Sigmoid colon (tissue), 7 donors: Measurements from ENCODE around the gene MIPEP. TPM values are rescaled to one million over a fixed set of nuclear protein-coding genes. Genes with fewer than 3 reads are reported as not detected.
A peak's percentile ranks its signal among the peaks of the same experiment; 100 is the strongest.

Experiments
- DNase-seq: peaks from one replicate; pipeline ENCODE4 v3.0.0-alpha.2; 2019
- H3K27ac ChIP-seq, 4 donors: fragments of 200-600 bp; sonication (generic); one replicate each; pipeline ENCODE4 v1.5.1; 2016 to 2019; ENCODE audit warnings: mild to moderate bottlenecking in 1 of 4
- H3K27me3 ChIP-seq, 3 donors: fragments of 200-600 bp; sonication (generic); one replicate each; pipeline ENCODE4 v1.5.1; 2019; ENCODE audit warnings: mild to moderate bottlenecking in 1 of 3
- H3K36me3 ChIP-seq, 4 donors: fragments of 200-600 bp; sonication (generic); one replicate each; pipeline ENCODE4 v1.5.1; 2016 to 2019
- H3K4me1 ChIP-seq, 4 donors: fragments of 200-600 bp; sonication (generic); one replicate each; pipeline ENCODE4 v1.5.1; 2017 to 2019
- H3K4me3 ChIP-seq, 4 donors: fragments of 200-600 bp; sonication (generic); one replicate each; pipeline ENCODE4 v1.5.1; 2017 to 2019; ENCODE audit warnings: mild to moderate bottlenecking in 2 of 4, moderate library complexity in 1 of 4
- H3K9me3 ChIP-seq, 4 donors: fragments of 200-600 bp in 3 of 4; sonication (generic) in 3 of 4; one replicate each; pipeline versions ENCODE4 v1.5.1 to v1.6.1; 2013 to 2019
- EP300 ChIP-seq, 4 donors: sonication (generic); formaldehyde crosslinking; IDR thresholded peaks; one replicate each; pipeline ENCODE4 v1.6.1; 2017; ENCODE audit warnings: antibody characterized with exemption in 4 of 4
- POLR2A ChIP-seq, 2 donors: fragments of 450-650 bp; IDR thresholded peaks; one replicate each; pipeline ENCODE4 v1.6.1; 2016; ENCODE audit warnings: antibody characterized with exemption in 2 of 2, mild to moderate bottlenecking in 2 of 2, moderate library complexity in 2 of 2
- POLR2AphosphoS5 ChIP-seq, 4 donors: sonication (generic); formaldehyde crosslinking; IDR thresholded peaks; one replicate each; pipeline ENCODE4 v1.6.1; 2017; ENCODE audit warnings: antibody characterized with exemption in 4 of 4
- WGBS, 2 donors: extraction: QIAGEN DNeasy Blood & Tissue Kit; methylation state at CpG; one replicate each; pipeline ENCODE4 v1.1.7; 2013; 5-methylcytosine and 5-hydroxymethylcytosine counted together
- intact Hi-C: fragments of 100-400 bp; cut with DNase I; formaldehyde crosslinking; loops from one replicate; pipeline ENCODE4 v1.15.1; 2023
- polyA plus RNA-seq, 3 donors: library from polyadenylated mRNA; stranded (reverse); fragments of 200-250 nt; gene quantifications; one replicate each; pipeline ENCODE4 v1.2.3, GENCODE V29; 2013
- total RNA-seq, 4 donors: library from RNA; depleted of rRNA; stranded (reverse); fragments of >200 nt; gene quantifications; one replicate each; pipeline ENCODE4 v1.1.0, GENCODE V29; 2016
- TF ChIP-seq, protein P1 (sequence below), 4 experiments: fragments of 450-650 bp in 3 of 4; fragments of 200-600 bp in 1 of 4; IDR thresholded peaks; one replicate each; pipeline ENCODE4 v1.5.1; 2016 to 2019; ENCODE audit warnings: antibody characterized with exemption in 4 of 4, mild to moderate bottlenecking in 3 of 4, moderate library complexity in 2 of 4
- donor health status: healthy with polysubstance abuse.
- donor health status: Bipolar disorder and iron deficiency.
- donor health status: healthy.

MIPEP gene
- total and polyA plus RNA-seq, 7 donors, result 10.7 to 20.5 (median 11.4) TPM

DNA sequence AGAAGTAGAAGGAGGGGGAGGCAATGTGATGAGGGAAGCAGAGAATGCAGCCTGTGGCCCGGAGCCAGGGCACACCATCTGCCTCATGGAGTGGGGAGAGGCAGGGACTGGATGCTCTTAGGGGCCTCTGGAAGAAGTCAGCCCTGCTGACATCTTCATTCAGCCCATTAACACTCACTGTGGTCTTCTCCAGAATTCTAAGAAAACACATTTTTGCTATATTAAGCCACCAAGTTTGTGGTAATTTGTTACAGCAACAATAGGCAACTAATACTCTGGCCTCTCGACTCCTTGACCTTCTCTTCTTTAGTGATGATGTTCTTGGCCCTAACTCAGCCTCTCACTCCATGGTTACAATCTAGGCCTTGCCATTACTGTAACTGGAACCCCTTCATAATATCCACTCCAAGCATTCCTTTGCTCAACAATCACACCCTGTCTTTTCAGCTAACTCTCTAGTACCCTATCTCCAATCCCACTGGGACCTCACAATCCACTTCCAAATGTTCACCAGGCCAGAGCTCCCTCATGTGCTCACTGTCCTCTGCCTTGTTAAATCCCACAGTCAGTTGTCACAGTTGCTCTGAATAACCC, 98.5 kb downstream of the MIPEP start:
- no peaks in the 10 kb centered on the region for H3K9me3 ChIP-seq
- intact Hi-C loops, result no loop called here
- no peak for DNase-seq

DNA sequence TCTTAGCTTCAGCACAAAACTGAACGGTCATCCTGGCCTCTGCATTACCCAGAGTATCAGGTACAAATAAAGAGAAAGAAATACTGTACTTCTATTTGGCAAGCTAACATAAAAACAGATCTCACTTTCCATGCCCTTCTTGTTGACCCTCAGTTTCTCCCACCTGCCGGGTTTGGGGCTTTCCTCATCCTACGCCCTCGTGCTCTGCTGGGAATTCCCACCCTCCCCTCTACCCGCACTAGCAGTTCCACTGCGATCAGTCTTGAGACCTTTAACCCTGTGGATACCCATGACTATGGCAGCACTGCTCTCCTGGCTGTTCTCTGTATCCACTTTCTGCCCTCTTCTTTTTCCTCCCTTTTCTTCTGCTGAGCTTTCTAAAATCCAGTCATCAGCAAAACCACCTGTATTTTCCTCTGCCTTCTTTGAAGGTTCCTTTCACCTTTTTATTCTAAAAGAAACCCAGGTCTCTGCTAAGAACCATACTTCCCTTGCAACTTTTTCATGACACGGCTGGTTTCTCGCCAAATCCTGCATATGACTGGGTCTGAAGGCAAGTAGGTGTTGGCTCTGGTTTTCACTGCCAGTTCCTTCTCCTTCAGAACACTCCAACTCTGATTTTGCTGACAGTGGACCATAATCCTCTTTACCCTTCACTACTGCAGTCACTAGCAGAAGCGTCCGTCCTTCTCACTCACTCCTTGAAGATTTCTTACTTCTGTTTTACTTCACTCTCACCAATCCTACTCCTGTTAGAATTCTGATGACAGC, 99.4 kb downstream of the MIPEP start:
- Histone ChIP-seq H3K27ac (peak overlapping the region in 1 of 4 donors; percentile 24), H3K27me3 (no peaks in the 10 kb centered on the region), H3K9me3 (no peaks in the 10 kb centered on the region), H3K4me1 (peaks cover 0 to 11% (median 0%) of the 10 kb centered on the region in 4 donors), H3K4me3 (no peak overlapping the region), H3K36me3 (no peaks in the 10 kb centered on the region)
- TF ChIP-seq, protein P1, sequence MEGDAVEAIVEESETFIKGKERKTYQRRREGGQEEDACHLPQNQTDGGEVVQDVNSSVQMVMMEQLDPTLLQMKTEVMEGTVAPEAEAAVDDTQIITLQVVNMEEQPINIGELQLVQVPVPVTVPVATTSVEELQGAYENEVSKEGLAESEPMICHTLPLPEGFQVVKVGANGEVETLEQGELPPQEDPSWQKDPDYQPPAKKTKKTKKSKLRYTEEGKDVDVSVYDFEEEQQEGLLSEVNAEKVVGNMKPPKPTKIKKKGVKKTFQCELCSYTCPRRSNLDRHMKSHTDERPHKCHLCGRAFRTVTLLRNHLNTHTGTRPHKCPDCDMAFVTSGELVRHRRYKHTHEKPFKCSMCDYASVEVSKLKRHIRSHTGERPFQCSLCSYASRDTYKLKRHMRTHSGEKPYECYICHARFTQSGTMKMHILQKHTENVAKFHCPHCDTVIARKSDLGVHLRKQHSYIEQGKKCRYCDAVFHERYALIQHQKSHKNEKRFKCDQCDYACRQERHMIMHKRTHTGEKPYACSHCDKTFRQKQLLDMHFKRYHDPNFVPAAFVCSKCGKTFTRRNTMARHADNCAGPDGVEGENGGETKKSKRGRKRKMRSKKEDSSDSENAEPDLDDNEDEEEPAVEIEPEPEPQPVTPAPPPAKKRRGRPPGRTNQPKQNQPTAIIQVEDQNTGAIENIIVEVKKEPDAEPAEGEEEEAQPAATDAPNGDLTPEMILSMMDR (IDR thresholded peaks at IDR 0.05), result no peak
- TF ChIP-seq EP300 (IDR thresholded peaks at IDR 0.05) (no peak), POLR2A (IDR thresholded peaks at IDR 0.05) (no peak), POLR2AphosphoS5 (IDR thresholded peaks at IDR 0.05) (no peak)
- 86 to 94% methylated on average over 10 of the region's 10 CpGs for WGBS, 2 donors
- intact Hi-C loops, result no loop called here
- no peak for DNase-seq

More for the DNA sequence above, 98.5 kb downstream of the MIPEP start:
- H3K27me3 ChIP-seq, result no peaks in the 10 kb centered on the region
- no peak overlapping the region for H3K27ac ChIP-seq
- no peaks in the 10 kb centered on the region for H3K36me3 ChIP-seq
- peaks cover 0 to 16% (median 0%) of the 10 kb centered on the region in 4 donors for H3K4me1 ChIP-seq
- TF ChIP-seq EP300 (IDR thresholded peaks at IDR 0.05) (no peak), POLR2AphosphoS5 (IDR thresholded peaks at IDR 0.05) (no peak), POLR2A (IDR thresholded peaks at IDR 0.05) (no peak)
- TF ChIP-seq, protein P1 (IDR thresholded peaks at IDR 0.05), result no peak
- WGBS, 2 donors, result 90 to 93% methylated on average over 2 of the region's 2 CpGs
- no peak overlapping the region for H3K4me3 ChIP-seq

DNA sequence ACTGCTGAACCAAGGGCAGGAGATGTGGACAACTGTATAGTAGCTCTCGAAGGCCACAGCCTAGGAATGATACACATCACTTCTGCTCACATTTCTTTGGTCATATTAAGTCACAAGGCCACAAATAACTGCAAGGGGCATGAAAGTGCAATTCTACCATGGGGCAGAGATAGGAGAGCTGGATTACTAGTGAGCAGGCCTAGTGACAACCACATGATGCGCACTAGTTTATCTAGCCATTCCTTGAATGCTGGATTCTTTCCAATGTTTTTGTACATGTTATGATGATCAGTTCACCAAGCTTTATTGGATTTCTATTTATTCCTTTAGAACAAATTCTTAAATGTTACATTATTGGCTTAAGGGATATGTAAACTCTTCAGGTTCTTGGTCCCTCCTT, 100.7 kb downstream of the MIPEP start:
- intact Hi-C loops, result no loop called here
- Histone ChIP-seq H3K9me3 (no peaks in the 10 kb centered on the region), H3K27me3 (no peaks in the 10 kb centered on the region), H3K27ac (no peak overlapping the region), H3K4me1 (peaks cover 0 to 10% (median 0%) of the 10 kb centered on the region in 4 donors), H3K36me3 (no peaks in the 10 kb centered on the region), H3K4me3 (no peak overlapping the region)
- 97 to 98% methylated on average over 2 of the region's 2 CpGs for WGBS, 2 donors
- no peak for DNase-seq
- TF ChIP-seq EP300 (IDR thresholded peaks at IDR 0.05) (no peak), POLR2AphosphoS5 (IDR thresholded peaks at IDR 0.05) (no peak), POLR2A (IDR thresholded peaks at IDR 0.05) (no peak)
- TF ChIP-seq, protein P1 (IDR thresholded peaks at IDR 0.05), result no peak

DNA sequence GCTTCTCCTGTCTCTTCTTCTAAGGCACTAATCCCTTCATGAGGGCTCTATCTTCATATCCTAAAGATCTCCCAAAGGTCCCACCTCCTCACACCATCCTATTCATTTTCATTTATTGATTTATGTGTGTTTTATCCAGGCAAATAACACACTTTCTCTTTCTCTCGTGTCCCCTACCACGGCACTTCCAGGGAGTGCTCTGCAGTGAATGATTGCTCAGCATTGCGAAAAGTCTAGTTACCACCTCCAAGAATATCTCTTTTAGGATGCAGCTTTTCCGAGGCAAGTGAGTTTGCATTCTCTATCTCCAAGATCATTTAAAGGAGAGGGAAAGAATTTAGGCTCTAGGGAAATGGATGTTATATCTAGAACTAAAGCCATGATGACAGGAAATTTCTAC, 101.7 kb downstream of the MIPEP start:
- H3K36me3 ChIP-seq, result no peaks in the 10 kb centered on the region
- DNase-seq, result no peak
- no peaks in the 10 kb centered on the region for H3K9me3 ChIP-seq
- no peak overlapping the region for H3K27ac ChIP-seq
- no peaks in the 10 kb centered on the region for H3K27me3 ChIP-seq
- H3K4me3 ChIP-seq, result no peak overlapping the region
- 74 to 81% methylated on average over 4 of the region's 4 CpGs for WGBS, 2 donors
- H3K4me1 ChIP-seq, result peaks cover 0 to 10% (median 0%) of the 10 kb centered on the region in 4 donors
- TF ChIP-seq, protein P1 (IDR thresholded peaks at IDR 0.05), result no peak
- no peak for TF ChIP-seq POLR2A (IDR thresholded peaks at IDR 0.05)
- TF ChIP-seq POLR2AphosphoS5 (IDR thresholded peaks at IDR 0.05), result no peak
- no peak for TF ChIP-seq EP300 (IDR thresholded peaks at IDR 0.05)
- intact Hi-C loops, result no loop called here
